ENCODE measurements around the gene NOP9.

DNA sequence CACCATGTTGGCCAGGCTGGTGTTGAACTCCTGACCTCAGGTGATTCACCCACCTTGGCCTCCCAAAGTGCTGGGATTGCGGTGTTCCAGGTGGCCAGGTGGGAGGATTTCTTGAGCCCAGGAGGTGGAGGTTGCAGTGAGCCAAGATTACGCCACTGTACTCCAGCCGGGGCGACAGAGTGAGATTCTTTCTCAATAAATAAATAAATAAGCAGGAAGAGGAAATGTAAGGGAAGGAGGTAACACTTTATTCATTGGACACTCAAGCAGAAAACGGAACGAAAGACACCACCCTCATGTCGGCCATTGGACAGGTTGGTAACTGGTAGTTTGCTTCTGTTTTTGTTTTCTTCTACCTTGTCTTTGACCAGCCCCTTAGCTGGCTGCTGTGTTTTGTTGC lies 55.4 kb downstream of the NOP9 start:
- TF ChIP-seq, protein P1, sequence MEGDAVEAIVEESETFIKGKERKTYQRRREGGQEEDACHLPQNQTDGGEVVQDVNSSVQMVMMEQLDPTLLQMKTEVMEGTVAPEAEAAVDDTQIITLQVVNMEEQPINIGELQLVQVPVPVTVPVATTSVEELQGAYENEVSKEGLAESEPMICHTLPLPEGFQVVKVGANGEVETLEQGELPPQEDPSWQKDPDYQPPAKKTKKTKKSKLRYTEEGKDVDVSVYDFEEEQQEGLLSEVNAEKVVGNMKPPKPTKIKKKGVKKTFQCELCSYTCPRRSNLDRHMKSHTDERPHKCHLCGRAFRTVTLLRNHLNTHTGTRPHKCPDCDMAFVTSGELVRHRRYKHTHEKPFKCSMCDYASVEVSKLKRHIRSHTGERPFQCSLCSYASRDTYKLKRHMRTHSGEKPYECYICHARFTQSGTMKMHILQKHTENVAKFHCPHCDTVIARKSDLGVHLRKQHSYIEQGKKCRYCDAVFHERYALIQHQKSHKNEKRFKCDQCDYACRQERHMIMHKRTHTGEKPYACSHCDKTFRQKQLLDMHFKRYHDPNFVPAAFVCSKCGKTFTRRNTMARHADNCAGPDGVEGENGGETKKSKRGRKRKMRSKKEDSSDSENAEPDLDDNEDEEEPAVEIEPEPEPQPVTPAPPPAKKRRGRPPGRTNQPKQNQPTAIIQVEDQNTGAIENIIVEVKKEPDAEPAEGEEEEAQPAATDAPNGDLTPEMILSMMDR (IDR thresholded peaks at IDR 0.05; ENCODE audit: borderline replicate concordance, extremely low read depth, low read length, poor library complexity, severe bottlenecking): no peak
- no peak for TF ChIP-seq EZH2 (IDR thresholded peaks at IDR 0.05; ENCODE audit: borderline replicate concordance, low read depth, low read length, severe bottlenecking)
